Left renal pelvis (tissue), 4 donors: ENCODE measurements around the gene ADAMTS2. TPM values are rescaled to one million over a fixed set of nuclear protein-coding genes. Genes with fewer than 3 reads are reported as not detected.

Experiments
- DNase-seq, 4 donors: peaks; one replicate each; pipeline ENCODE4 v3.0.0-alpha.2; 2013; ENCODE audit warnings: low read depth in 4 of 4, low spot score in 3 of 4
- polyA plus RNA-seq, 4 donors: library from polyadenylated mRNA; unstranded; fragments of 120-200 nt; gene quantifications; one replicate each; pipeline ENCODE4 v1.2.1, GENCODE V29; 2013; ENCODE audit not compliant: insufficient read length in 4 of 4

ADAMTS2 gene
- polyA plus RNA-seq, 4 donors, result 9.8 to 78.6 (median 14.0) TPM

- no peak for DNase-seq
Observed at GRCh38 chr5:179240561-179240960, 104.7 kb downstream of the ADAMTS2 start.

GRCh38 chr5:179239256-179240135, 105.8 kb downstream of the ADAMTS2 start:
- no peak for DNase-seq

DNA sequence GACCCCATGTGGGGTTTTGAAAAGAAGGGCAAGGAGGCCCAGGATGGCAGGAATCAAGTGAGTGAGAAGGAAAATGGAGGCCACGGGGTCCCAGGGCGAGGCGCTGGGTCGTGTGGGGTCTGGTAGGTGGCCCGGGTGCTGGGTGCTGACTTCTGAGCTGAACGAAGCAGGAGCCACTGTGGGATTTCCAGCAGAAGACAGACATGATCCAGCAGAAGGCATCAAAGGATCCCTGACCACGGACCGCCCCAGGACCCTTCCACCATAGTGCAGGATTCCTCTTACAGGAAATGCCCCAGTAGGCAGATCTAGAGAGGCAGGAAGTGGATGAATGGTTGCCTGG, 106.7 kb downstream of the ADAMTS2 start:
- DNase-seq, result no peak

GRCh38 chr5:179237770-179238627, 107.3 kb downstream of the ADAMTS2 start:
- DNase-seq, result no peak

DNA sequence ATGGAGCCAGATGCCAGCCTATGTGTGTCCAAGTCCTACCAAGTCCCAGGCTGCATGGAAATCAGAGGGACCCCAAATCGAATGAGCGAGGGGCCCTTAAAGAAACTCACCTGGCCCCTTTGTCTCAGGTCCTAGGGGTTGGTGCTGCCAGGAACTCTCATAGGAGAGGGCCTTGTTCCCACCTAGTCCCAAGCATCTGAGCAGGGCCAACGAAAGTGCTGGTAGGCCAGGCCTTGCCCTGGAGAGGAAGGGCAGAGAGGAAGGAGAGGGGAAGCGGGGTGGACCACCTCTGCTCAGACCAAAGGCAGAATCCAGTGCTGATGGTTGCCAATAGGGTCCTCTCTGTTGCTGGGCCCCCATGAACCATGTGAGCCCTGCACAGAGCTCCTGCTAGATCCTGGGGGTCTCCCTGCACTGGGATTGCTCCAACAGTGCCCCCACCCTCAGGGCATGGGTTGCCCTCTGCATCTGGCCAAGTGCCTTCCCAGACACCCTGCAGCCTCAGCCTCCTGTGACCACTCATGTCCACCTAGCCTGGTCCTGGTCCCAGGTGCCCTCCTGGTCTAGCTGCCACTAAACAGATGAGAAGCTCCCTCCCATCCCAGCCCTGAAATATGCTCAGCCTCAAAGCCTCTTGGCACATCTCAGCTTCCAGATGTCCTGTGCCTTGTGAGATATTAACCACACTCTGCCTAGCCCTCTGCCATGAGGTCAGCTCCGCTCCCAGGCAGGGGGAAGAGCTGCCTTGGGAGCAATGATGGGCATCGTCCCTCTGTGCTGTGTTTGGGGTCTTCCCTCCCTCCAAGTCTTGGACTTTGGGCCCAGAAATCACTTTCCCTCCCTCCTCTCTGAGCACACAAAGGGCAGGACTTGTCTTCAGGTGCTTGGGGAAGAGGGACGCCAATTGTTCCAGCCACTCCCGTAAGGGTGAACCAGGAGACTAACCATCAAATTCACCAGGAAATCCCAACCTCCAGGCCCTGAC, 109.6 kb downstream of the ADAMTS2 start:
- DNase-seq, result no peak

GRCh38 chr5:179234563-179235135, 110.6 kb downstream of the ADAMTS2 start:
- DNase-seq, result no peak

- DNase-seq, result no peak
Observed at GRCh38 chr5:179233909-179234562, 111.2 kb downstream of the ADAMTS2 start.

- DNase-seq, result no peak
Observed at GRCh38 chr5:179232091-179232735, 113.0 kb downstream of the ADAMTS2 start.

DNA sequence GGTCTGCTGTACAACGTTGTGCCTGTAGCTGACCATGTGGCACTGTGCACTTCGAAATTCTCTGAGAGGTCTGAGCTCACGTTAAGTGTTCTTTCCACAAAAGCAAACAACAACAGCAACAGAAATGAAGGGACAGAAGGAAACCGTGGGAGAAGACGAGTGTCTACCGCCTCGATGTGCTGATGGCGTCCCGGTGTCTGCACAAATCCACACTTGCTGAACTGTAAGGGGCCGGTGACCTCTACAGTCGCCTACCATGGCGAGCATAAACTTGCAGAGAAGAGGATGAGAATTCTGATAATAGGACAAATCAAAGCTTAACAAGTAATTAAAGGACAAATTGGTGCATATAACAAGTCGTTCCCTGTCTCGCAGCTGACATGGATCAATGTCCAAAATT, 114.0 kb downstream of the ADAMTS2 start:
- no peak for DNase-seq

- no peak for DNase-seq
Observed at GRCh38 chr5:179230061-179230461, 115.2 kb downstream of the ADAMTS2 start.

GRCh38 chr5:179229331-179229831, 115.9 kb downstream of the ADAMTS2 start:
- no peak for DNase-seq

- DNase-seq, result peak in 1 of 4 donors; percentile 22
Observed at GRCh38 chr5:179228341-179229121, 116.7 kb downstream of the ADAMTS2 start.

GRCh38 chr5:179227580-179228311, 117.5 kb downstream of the ADAMTS2 start:
- DNase-seq, result no peak

DNA sequence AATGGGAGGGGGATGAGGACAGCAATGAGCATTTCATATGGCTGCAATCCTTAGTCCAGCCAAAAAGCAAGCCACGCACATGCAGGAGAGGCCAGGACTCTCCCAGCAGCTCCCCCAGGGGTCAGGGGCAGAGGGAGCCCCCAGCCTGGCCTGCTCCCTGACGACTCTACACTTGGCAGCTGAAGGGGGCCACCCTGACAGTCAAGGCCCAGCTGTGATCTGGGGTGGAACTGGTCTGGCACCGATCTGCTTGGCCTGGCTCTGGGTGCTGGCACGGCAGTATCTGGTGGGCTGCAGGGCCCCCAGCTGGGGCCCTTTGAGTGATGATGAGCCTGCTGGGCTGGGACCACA, 118.1 kb downstream of the ADAMTS2 start:
- no peak for DNase-seq

- no peak for DNase-seq
Observed at GRCh38 chr5:179226696-179227095, 118.6 kb downstream of the ADAMTS2 start.

DNA sequence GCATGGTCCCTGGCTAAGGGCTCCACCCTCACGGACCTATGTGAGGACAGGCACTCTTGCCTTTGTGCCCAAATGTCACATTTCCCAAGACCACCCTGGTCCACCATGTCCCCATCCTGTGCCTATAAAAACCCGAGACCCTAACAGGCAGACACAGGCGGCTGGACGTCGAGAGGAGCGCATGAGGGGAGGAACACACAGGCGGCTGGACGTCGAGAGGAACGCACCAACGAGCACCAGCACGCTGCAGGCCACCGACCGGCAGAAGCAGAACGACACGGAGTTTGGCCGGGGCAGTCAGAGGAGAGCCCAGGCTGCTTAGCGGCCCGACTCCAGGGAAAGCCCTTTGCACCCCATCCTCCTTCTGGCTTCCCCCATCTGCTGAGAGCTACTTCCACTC, 119.9 kb downstream of the ADAMTS2 start:
- DNase-seq, result no peak

DNA sequence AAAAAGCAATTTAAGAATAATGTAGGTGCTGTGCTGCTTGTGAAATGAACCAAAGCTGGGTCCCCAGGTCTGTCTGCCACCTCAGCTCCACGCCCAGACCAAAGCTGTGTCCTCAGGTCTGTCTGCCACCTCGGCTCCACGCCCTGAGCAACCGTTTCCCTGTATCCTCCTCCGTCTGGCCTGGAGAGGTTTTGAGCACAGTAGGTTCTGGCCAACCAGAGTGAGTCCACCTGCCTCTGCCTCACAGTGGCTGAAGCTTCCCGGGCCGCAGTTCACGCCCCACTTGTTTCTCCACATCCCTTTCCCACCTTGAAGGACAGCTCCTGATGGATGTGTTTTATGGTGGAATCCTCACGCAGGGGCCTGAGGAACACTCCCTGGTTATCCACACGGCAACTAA, 120.5 kb downstream of the ADAMTS2 start:
- no peak for DNase-seq

GRCh38 chr5:179223961-179224360, 121.3 kb downstream of the ADAMTS2 start:
- no peak for DNase-seq
